Fibroblast of lung (primary cell): ENCODE data around the gene CKAP4. TPM values are rescaled to one million over a fixed set of nuclear protein-coding genes. Genes with fewer than 3 reads are reported as not detected.

ENCODE experiments used
- DNase-seq, 2 donors: peaks; one replicate each; pipeline versions ENCODE4 v3.0.0 to v3.0.0-alpha.2; 2010; ENCODE audit warnings: low read depth in 2 of 2
- H2AFZ ChIP-seq: 2 replicates; pipeline ENCODE4 v1.5.1; 2012; ENCODE audit warnings: low read length, control low read depth, inconsistent platforms
- H3K27ac ChIP-seq: 2 replicates; pipeline ENCODE4 v1.5.1; 2011; ENCODE audit warnings: low read length, control low read depth; ENCODE audit not compliant: insufficient read depth
- H3K27me3 ChIP-seq: 2 replicates; pipeline ENCODE4 v1.5.1; 2011; ENCODE audit warnings: mild to moderate bottlenecking, low read length; ENCODE audit not compliant: control insufficient read depth, insufficient read depth
- H3K36me3 ChIP-seq: 2 replicates; pipeline ENCODE4 v1.5.1; 2011; ENCODE audit warnings: low read length; ENCODE audit not compliant: control insufficient read depth, insufficient read depth
- H3K4me1 ChIP-seq: 2 replicates; pipeline ENCODE4 v1.5.1; 2011; ENCODE audit warnings: low read length; ENCODE audit not compliant: control insufficient read depth, insufficient read depth; ENCODE audit errors: extremely low read depth
- H3K4me2 ChIP-seq: 2 replicates; pipeline ENCODE4 v1.5.1; 2011; ENCODE audit warnings: low read length, control low read depth; ENCODE audit not compliant: insufficient read depth; ENCODE audit errors: extremely low read depth
- H3K4me3 ChIP-seq, 4 experiments: fragments of 200-600 bp in 1 of 4; sonication (generic) in 1 of 4; replicated peaks in 1 of 4; 2 replicates each; pipeline ENCODE4 v1.5.1; 2011 to 2016; ENCODE audit warnings: low read length in 4 of 4, low read depth in 3 of 4, mild to moderate bottlenecking in 3 of 4, control low read depth in 2 of 4, inconsistent platforms in 1 of 4, mixed read lengths in 1 of 4; ENCODE audit not compliant: insufficient read depth in 1 of 4; ENCODE audit errors: control extremely low read depth in 1 of 4
- H3K79me2 ChIP-seq: 2 replicates; pipeline ENCODE4 v1.5.1; 2012; ENCODE audit warnings: mild to moderate bottlenecking, low read length, inconsistent platforms; ENCODE audit not compliant: control insufficient read depth, insufficient read depth
- H3K9ac ChIP-seq: 2 replicates; pipeline ENCODE4 v1.5.1; 2011; ENCODE audit warnings: mild to moderate bottlenecking, low read length, control low read depth; ENCODE audit not compliant: insufficient read depth
- H3K9me3 ChIP-seq: 2 replicates; pipeline ENCODE4 v1.5.1; 2012; ENCODE audit warnings: low read depth, low read length; ENCODE audit not compliant: control insufficient read depth, insufficient read depth
- H4K20me1 ChIP-seq: 2 replicates; pipeline ENCODE4 v1.5.1; 2011; ENCODE audit warnings: low read length; ENCODE audit not compliant: control insufficient read depth, insufficient read depth; ENCODE audit errors: extremely low read depth
- EZH2 ChIP-seq: IDR thresholded peaks from 2 replicates; pipeline ENCODE4 v1.5.1; 2012; ENCODE audit warnings: low read length, control low read depth, mild to moderate bottlenecking; ENCODE audit errors: missing control alignments
- polyA plus RNA-seq, 2 donors: library from polyadenylated mRNA; depleted of rRNA in 1 of 2; stranded (reverse) in 1 of 2; unstranded in 1 of 2; fragments of >200 nt; gene quantifications; 2 replicates each; pipeline ENCODE4 v1.2.1, GENCODE V29; 2011 to 2012; ENCODE audit warnings: missing spikeins in 1 of 2
- total RNA-seq: library from RNA; depleted of rRNA; stranded (reverse); fragments of >200 nt; gene quantifications from 2 replicates; pipeline ENCODE4 v1.2.1, GENCODE V29; 2014
- TF ChIP-seq, protein P1 (sequence below), 2 donors: IDR thresholded peaks in 1 of 2; conservative IDR thresholded peaks in 1 of 2; 1 replicate in 1 of 2; 2 replicates in 1 of 2; pipeline ENCODE4 v1.5.1; 2011 to 2012; ENCODE audit warnings: low read length in 2 of 2, control low read depth in 1 of 2, inconsistent platforms in 1 of 2, low read depth in 1 of 2, mild to moderate bottlenecking in 1 of 2

Gene CKAP4
- total and polyA plus RNA-seq, 2 donors (not counting 1 experiment from before 2014, with no cell fraction given), result 132 to 282 TPM

DNA sequence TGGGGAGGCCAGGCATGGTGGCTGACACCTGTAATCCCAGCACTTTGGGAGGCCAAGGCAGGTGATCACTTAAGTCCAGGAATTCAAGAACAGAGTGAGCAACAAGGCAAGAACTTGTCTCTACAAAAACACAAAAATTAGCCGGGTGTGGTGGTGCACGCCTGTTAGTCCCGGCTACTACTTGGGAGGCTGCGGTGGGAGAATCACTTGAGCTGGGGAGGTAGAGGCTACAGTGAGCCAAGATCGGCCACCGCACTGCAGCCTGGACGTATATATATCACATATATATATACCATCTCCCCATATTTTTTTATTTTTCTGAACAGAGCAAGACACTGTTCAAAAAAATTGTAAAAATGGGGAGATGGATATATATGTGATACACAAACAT is 19.5 kb downstream of the CKAP4 start:
- no peak overlapping the region for H2AFZ ChIP-seq
- no peaks in the 10 kb centered on the region for H3K27me3 ChIP-seq
- no peak overlapping the region for H3K9ac ChIP-seq
- DNase-seq, result no peak
- H3K4me2 ChIP-seq, result no peak overlapping the region
- TF ChIP-seq EZH2, result no peak
- TF ChIP-seq, protein P1, sequence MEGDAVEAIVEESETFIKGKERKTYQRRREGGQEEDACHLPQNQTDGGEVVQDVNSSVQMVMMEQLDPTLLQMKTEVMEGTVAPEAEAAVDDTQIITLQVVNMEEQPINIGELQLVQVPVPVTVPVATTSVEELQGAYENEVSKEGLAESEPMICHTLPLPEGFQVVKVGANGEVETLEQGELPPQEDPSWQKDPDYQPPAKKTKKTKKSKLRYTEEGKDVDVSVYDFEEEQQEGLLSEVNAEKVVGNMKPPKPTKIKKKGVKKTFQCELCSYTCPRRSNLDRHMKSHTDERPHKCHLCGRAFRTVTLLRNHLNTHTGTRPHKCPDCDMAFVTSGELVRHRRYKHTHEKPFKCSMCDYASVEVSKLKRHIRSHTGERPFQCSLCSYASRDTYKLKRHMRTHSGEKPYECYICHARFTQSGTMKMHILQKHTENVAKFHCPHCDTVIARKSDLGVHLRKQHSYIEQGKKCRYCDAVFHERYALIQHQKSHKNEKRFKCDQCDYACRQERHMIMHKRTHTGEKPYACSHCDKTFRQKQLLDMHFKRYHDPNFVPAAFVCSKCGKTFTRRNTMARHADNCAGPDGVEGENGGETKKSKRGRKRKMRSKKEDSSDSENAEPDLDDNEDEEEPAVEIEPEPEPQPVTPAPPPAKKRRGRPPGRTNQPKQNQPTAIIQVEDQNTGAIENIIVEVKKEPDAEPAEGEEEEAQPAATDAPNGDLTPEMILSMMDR (conservative IDR thresholded peaks at IDR 0.05 in 1 of 2, IDR thresholded peaks at IDR 0.05 in 1 of 2; ENCODE audit: low read depth in 1 of 2, low read length in 2 of 2), result no peak
- H3K4me3 ChIP-seq, result no peak overlapping the region
- no peaks in the 10 kb centered on the region for H3K36me3 ChIP-seq
- H3K27ac ChIP-seq, result no peak overlapping the region
- no peaks in the 10 kb centered on the region for H3K4me1 ChIP-seq
- H3K79me2 ChIP-seq, result no peaks in the 10 kb centered on the region
- no peaks in the 10 kb centered on the region for H3K9me3 ChIP-seq
- no peaks in the 10 kb centered on the region for H4K20me1 ChIP-seq

DNA sequence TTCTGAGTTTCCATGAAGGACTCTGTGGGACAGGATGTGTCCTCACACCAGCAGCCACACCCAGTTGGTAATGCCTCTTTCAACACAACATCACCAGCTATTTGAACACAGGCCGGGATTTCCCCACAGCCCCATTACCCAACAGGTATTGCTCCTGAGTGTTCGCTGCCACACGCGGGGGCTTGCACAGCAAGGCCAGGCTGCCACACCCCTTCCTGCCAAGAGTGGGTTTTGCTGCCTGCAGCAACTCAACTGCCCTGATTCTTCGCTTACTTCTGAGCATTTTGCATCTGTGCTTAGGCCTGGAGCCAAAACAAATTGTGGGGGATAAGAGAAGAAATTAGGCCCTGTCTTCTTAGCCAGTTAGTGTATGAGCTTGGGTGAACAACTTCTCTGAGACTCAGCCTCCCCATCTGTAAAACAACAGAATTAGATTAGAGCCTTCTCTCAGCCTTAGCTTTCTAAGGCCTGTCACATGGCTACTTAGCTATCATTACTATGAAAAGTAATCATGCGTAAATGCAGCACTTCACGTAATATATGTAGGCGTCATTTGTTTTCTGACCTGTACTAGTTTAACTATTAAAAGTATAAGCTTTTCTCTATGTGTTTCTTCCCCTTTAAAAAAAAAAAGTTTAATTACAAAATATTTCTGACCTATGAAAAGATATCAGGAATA is 20.0 kb downstream of the CKAP4 start:
- Histone ChIP-seq H3K4me3 (no peak overlapping the region), H3K36me3 (no peaks in the 10 kb centered on the region), H3K9me3 (no peaks in the 10 kb centered on the region), H3K9ac (no peak overlapping the region), H3K4me1 (no peaks in the 10 kb centered on the region), H3K27ac (no peak overlapping the region), H2AFZ (no peak overlapping the region), H3K4me2 (no peak overlapping the region), H4K20me1 (no peaks in the 10 kb centered on the region), H3K27me3 (no peaks in the 10 kb centered on the region), H3K79me2 (no peaks in the 10 kb centered on the region)
- peak; percentile 28 to 52 for DNase-seq
- TF ChIP-seq, protein P1 (conservative IDR thresholded peaks at IDR 0.05 in 1 of 2, IDR thresholded peaks at IDR 0.05 in 1 of 2; ENCODE audit: low read depth in 1 of 2, low read length in 2 of 2), result no peak
- TF ChIP-seq EZH2, result no peak

DNA sequence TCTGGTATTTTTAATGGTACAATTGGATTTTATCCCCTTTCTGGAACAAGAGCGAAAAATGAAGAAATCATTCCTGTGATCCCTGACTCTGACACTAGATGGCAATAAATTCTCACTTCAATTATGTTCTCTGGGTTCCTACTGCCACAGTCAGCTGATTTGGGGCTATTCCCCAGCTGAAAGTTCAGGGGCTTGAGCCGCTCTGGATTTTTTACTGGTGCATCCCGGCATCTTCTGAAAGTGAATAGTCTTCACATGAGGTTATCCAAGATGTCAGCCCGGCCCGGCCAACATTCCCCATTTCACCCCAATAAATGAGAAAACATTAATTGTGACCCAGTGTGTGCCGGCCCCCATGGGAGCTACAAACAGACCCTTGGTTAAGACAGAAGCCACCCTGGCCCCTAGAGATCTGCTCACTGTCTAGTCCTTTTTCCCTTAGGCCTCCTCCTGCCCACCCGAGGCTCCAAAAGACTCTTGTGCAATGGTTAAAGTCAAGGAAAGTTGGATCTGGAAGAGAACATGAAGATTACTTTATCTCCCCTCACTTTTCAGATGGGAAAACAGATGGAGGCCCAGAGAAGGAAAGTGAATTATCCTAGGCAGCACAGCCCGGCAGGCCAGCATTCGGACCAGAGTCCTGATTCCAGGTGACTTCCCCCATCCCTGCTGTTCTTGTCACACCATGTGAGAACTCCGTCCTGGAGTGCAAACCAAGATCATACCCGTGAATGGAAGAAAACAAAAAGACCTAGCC is 20.8 kb downstream of the CKAP4 start:
- Histone ChIP-seq H3K4me2 (no peak overlapping the region), H3K4me1 (no peaks in the 10 kb centered on the region), H2AFZ (no peak overlapping the region), H3K36me3 (no peaks in the 10 kb centered on the region), H3K27ac (no peak overlapping the region), H3K9me3 (no peaks in the 10 kb centered on the region), H3K27me3 (no peaks in the 10 kb centered on the region), H3K9ac (no peak overlapping the region), H3K4me3 (no peak overlapping the region), H4K20me1 (no peaks in the 10 kb centered on the region), H3K79me2 (no peaks in the 10 kb centered on the region)
- no peak for TF ChIP-seq EZH2
- TF ChIP-seq, protein P1 (conservative IDR thresholded peaks at IDR 0.05 in 1 of 2, IDR thresholded peaks at IDR 0.05 in 1 of 2; ENCODE audit: low read depth in 1 of 2, low read length in 2 of 2), result peak; percentile 60 to 68
- DNase-seq, result peak; percentile 47 to 74
